Endothelial cell of umbilical vein (primary cell): Measurements from ENCODE around the gene CACHD1. TPM values are rescaled to one million over a fixed set of nuclear protein-coding genes. Genes with fewer than 3 reads are reported as not detected.

Experiments
- BruUV-seq: library from RNA; stranded (reverse); fragments of 400-500 nt; replicated peaks from 2 replicates; lab custom pipeline; 2021; lab: Mats Ljungman, UMichigan
- CTCF ChIA-PET: fragments of 300-600, 350-600 bp; sonication (Branson Sonifier 250); formaldehyde crosslinking; loops from one replicate; lab custom pipeline; 2021; ENCODE audit warnings: antibody characterized with exemption, inconsistent platforms; lab: Charles Lee
- POLR2A ChIA-PET: fragments of 300-600, 350-600 bp; sonication (Branson Sonifier 250); formaldehyde crosslinking; loops from one replicate; lab custom pipeline; 2021; ENCODE audit warnings: antibody characterized with exemption, inconsistent platforms; lab: Charles Lee
- DNase-seq: peaks from one replicate; pipeline ENCODE4 v3.0.0-alpha.2; 2011; ENCODE audit warnings: low read depth, low spot score
- FAIRE-seq: peaks from 2 replicates; lab custom pipeline; 2011; peaks lifted over from hg19 to GRCh38; lab: Jason Lieb, UNC
- H2AFZ ChIP-seq: 2 replicates; pipeline ENCODE4 v1.6.0; 2012; ENCODE audit warnings: low read depth, low read length, control low read depth, inconsistent platforms
- H3K27ac ChIP-seq: 2 replicates; pipeline ENCODE4 v1.5.1; 2011; ENCODE audit warnings: low read depth, mild to moderate bottlenecking, control low read depth, low read length, moderate library complexity; ENCODE audit not compliant: insufficient read depth
- H3K27me3 ChIP-seq, 2 experiments: 2 replicates each; pipeline versions ENCODE4 v1.6.0 to v1.6.1; 2011; ENCODE audit warnings: low read length in 2 of 2, mixed read lengths in 1 of 2; ENCODE audit not compliant: control insufficient read depth in 2 of 2, insufficient read depth in 2 of 2
- H3K36me3 ChIP-seq, 2 experiments: 2 replicates in 1 of 2; 3 replicates in 1 of 2; pipeline ENCODE4 v1.5.1; 2011; ENCODE audit warnings: low read length in 2 of 2, mild to moderate bottlenecking in 1 of 2, moderate library complexity in 1 of 2; ENCODE audit not compliant: control insufficient read depth in 2 of 2, insufficient read depth in 2 of 2; ENCODE audit errors: extremely low read depth in 1 of 2
- H3K4me1 ChIP-seq: 3 replicates; pipeline ENCODE4 v1.5.1; 2011; ENCODE audit warnings: mild to moderate bottlenecking, low read length; ENCODE audit not compliant: control insufficient read depth, insufficient read depth; ENCODE audit errors: extremely low read depth
- H3K4me2 ChIP-seq: 2 replicates; pipeline ENCODE4 v1.6.1; 2011; ENCODE audit warnings: low read length, control low read depth, mixed read lengths; ENCODE audit not compliant: insufficient read depth
- H3K4me3 ChIP-seq, 3 experiments: fragments of 200-600 bp in 1 of 3; sonication (generic), shearing (Covaris generic) in 1 of 3; replicated peaks in 1 of 3; 2 replicates each; pipeline ENCODE4 v1.5.1; 2011 to 2016; ENCODE audit warnings: control low read depth in 3 of 3, low read length in 3 of 3, mild to moderate bottlenecking in 2 of 3, inconsistent platforms in 1 of 3, low read depth in 1 of 3, moderate library complexity in 1 of 3; ENCODE audit not compliant: insufficient read depth in 1 of 3
- H3K79me2 ChIP-seq: 2 replicates; pipeline ENCODE4 v1.6.0; 2012; ENCODE audit warnings: low read length, inconsistent platforms; ENCODE audit not compliant: control insufficient read depth, insufficient read depth
- H3K9ac ChIP-seq: replicated peaks from 2 replicates; pipeline ENCODE3; 2011; ENCODE audit warnings: low read length, control low read depth; ENCODE audit not compliant: insufficient read depth; ENCODE audit errors: extremely low read depth
- H3K9me1 ChIP-seq: replicated peaks from 3 replicates; pipeline ENCODE4 v1.6.0; 2011; ENCODE audit warnings: mild to moderate bottlenecking, low read length; ENCODE audit not compliant: control insufficient read depth, insufficient read depth; ENCODE audit errors: extremely low read depth
- H3K9me3 ChIP-seq: replicated peaks from 2 replicates; pipeline ENCODE4 v1.5.1; 2012; ENCODE audit warnings: low read length, inconsistent platforms; ENCODE audit not compliant: control insufficient read depth, insufficient read depth
- H4K20me1 ChIP-seq: replicated peaks from 2 replicates; pipeline ENCODE3; 2011; ENCODE audit warnings: mild to moderate bottlenecking, low read length; ENCODE audit not compliant: control insufficient read depth, insufficient read depth; ENCODE audit errors: extremely low read depth
- CTCF ChIP-seq, 2 donors: IDR thresholded peaks; 1 replicate in 1 of 2; 2 replicates in 1 of 2; pipeline ENCODE4 v1.5.1; 2011; ENCODE audit warnings: low read length in 2 of 2, mild to moderate bottlenecking in 2 of 2, moderate library complexity in 2 of 2, control low read depth in 1 of 2, inconsistent platforms in 1 of 2, low read depth in 1 of 2; ENCODE audit not compliant: insufficient read depth in 1 of 2; ENCODE audit errors: extremely low read depth in 1 of 2
- EZH2 ChIP-seq: IDR thresholded peaks from 2 replicates; pipeline ENCODE4 v1.6.1; 2012; ENCODE audit warnings: borderline replicate concordance, low read depth, mild to moderate bottlenecking, moderate library complexity, low read length, inconsistent platforms; ENCODE audit not compliant: severe bottlenecking
- GATA2 ChIP-seq: IDR thresholded peaks from 2 replicates; pipeline ENCODE4 v1.7.0; 2011; ENCODE audit warnings: low read depth, mild to moderate bottlenecking, moderate library complexity, mixed read lengths, low read length; ENCODE audit not compliant: insufficient read length, insufficient read depth
- JUN ChIP-seq: IDR thresholded peaks from 2 replicates; pipeline ENCODE4 v1.6.1; 2011; ENCODE audit warnings: borderline replicate concordance, low read depth; ENCODE audit not compliant: insufficient read length, insufficient read depth
- MAX ChIP-seq: IDR thresholded peaks from 2 replicates; pipeline ENCODE4 v1.6.1; 2011; ENCODE audit not compliant: insufficient read depth, insufficient read length
- POLR2A ChIP-seq: IDR thresholded peaks from 2 replicates; pipeline ENCODE4 v1.6.1; 2012; ENCODE audit warnings: low read depth, mild to moderate bottlenecking, control low read depth, low read length
- POLR2AphosphoS5 ChIP-seq: IDR thresholded peaks from 2 replicates; pipeline ENCODE4 v1.6.1; 2012; ENCODE audit warnings: low read depth, mild to moderate bottlenecking, control low read depth, low read length, moderate library complexity; ENCODE audit not compliant: insufficient read depth
- dilution Hi-C: fragments of 300-500 bp; cut with MboI; formaldehyde crosslinking; loops from one replicate; pipeline ENCODE4 v1.15.0; 2019; ENCODE audit warnings: low sequenced_read_pairs; ENCODE audit not compliant: extremely low pct_ligation_motif_present
- intact Hi-C: fragments of 100-400 bp; cut with micrococcal nuclease; formaldehyde crosslinking; loops from one replicate; pipeline ENCODE4 v1.10.0; 2022
- polyA plus RNA-seq, 4 experiments: library from polyadenylated mRNA; depleted of rRNA in 3 of 4; stranded (reverse) in 3 of 4; unstranded in 1 of 4; fragments of >200 nt; gene quantifications; 2 replicates each; pipeline versions ENCODE4 v1.2.1 to v1.2.3, GENCODE V29; 2011 to 2012; ENCODE audit warnings: missing spikeins in 1 of 4
- total RNA-seq: library from RNA; stranded (reverse); gene quantifications from 2 replicates; pipeline ENCODE4 v1.2.3, GENCODE V29; 2021

Gene CACHD1
- total and polyA plus RNA-seq, 2 donors (not counting 3 experiments of a cell fraction or from before 2014, with no cell fraction given), result 3.6 to 9.3 TPM

DNA sequence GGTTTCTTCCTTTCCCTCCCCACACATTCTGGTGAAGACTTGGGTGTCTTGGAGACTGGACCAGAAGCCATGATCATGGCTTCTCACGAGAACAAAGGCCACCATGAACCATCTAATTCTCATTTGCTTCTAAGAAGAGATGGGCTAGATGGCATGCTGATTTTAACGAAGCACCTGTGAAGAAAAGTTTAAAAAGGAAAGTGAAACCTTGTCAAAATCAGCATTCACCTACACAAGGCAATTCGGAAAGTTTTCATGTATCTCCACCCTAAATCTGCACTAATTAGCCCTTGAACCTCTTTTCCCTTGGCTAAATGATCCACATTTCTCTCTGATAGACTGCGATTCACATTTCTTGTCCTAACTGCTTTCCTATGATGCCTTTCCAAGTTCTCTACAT, 160.7 kb downstream of the CACHD1 start:
- CTCF ChIA-PET, result no interaction called here
- Histone ChIP-seq H3K27ac (no peak overlapping the region), H3K9me3 (no peaks in the 10 kb centered on the region), H3K4me2 (no peak overlapping the region), H3K36me3 (no peaks in the 10 kb centered on the region), H3K9ac (no peak overlapping the region), H4K20me1 (no peaks in the 10 kb centered on the region), H3K4me1 (no peaks in the 10 kb centered on the region), H2AFZ (no peak overlapping the region), H3K79me2 (no peaks in the 10 kb centered on the region), H3K9me1 (no peaks in the 10 kb centered on the region), H3K27me3 (no peaks in the 10 kb centered on the region), H3K4me3 (no peak overlapping the region)
- FAIRE-seq (no peak), DNase-seq (no peak)
- dilution Hi-C loops (no loop called here), intact Hi-C loops (no loop called here)
- BruUV-seq, result no TSS peak
- no peak for TF ChIP-seq POLR2AphosphoS5
- no peak for TF ChIP-seq POLR2A
- TF ChIP-seq GATA2, result no peak
- no peak for TF ChIP-seq EZH2
- TF ChIP-seq MAX, result no peak
- no peak for TF ChIP-seq CTCF (IDR thresholded peaks at IDR 0.05; ENCODE audit: extremely low read depth in 1 of 2, insufficient read depth in 1 of 2, low read depth in 1 of 2, low read length in 2 of 2)
- TF ChIP-seq JUN, result no peak
- POLR2A ChIA-PET, result no interaction called here
